ENCODE data around the gene GNAS. TPM values are rescaled to one million over a fixed set of nuclear protein-coding genes. Genes with fewer than 3 reads are reported as not detected.
"Not testable (repeated sequence)": the region's sequence is repeated elsewhere in the genome, so short reads cannot be mapped to it uniquely, and the experiment has no call there.

Gene GNAS
- polyA plus RNA-seq, 1 experiment, result 1,537 TPM

DNA sequence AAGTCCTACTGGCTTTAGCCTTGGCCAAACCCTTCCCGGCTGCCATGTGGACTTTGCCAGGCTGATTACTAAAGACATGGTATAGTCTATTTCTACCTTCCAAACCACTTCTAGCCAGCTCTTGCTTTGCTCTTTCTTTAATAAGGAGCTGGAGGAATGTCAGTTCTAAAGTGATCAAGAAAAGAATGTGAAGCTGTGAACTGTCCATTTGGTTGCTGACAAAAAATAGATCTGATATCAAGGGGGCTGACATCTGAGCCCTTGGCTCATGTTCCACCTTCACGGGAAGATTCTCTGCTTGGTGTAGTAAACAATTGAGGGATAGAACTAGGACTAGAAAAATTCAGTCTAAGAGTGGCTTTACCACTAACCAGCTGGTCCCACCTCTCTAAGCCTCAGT is 24.4 kb upstream of the GNAS start:
- no peak for DNase-seq (ENCODE audit: low read depth)
- Histone ChIP-seq H3K27me3 (ENCODE audit: control insufficient read depth, insufficient read depth, low read length) (no peaks in the 10 kb centered on the region), H3K36me3 (ENCODE audit: control insufficient read depth, insufficient read depth, low read length) (no peaks in the 10 kb centered on the region), H3K4me3 (ENCODE audit: low read depth, low read length) (no peak overlapping the region)
- TF ChIP-seq, protein P1, sequence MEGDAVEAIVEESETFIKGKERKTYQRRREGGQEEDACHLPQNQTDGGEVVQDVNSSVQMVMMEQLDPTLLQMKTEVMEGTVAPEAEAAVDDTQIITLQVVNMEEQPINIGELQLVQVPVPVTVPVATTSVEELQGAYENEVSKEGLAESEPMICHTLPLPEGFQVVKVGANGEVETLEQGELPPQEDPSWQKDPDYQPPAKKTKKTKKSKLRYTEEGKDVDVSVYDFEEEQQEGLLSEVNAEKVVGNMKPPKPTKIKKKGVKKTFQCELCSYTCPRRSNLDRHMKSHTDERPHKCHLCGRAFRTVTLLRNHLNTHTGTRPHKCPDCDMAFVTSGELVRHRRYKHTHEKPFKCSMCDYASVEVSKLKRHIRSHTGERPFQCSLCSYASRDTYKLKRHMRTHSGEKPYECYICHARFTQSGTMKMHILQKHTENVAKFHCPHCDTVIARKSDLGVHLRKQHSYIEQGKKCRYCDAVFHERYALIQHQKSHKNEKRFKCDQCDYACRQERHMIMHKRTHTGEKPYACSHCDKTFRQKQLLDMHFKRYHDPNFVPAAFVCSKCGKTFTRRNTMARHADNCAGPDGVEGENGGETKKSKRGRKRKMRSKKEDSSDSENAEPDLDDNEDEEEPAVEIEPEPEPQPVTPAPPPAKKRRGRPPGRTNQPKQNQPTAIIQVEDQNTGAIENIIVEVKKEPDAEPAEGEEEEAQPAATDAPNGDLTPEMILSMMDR (IDR thresholded peaks at IDR 0.05; ENCODE audit: insufficient read depth, low read depth, low read length), result no peak
- ChIA-PET POLR2A (interaction anchor here (0.5 kb wide), 1 partner anchor 16 kb away, joined by 3 read pairs; no protein-coding TSS in a partner anchor), CTCF (no interaction called here)

DNA sequence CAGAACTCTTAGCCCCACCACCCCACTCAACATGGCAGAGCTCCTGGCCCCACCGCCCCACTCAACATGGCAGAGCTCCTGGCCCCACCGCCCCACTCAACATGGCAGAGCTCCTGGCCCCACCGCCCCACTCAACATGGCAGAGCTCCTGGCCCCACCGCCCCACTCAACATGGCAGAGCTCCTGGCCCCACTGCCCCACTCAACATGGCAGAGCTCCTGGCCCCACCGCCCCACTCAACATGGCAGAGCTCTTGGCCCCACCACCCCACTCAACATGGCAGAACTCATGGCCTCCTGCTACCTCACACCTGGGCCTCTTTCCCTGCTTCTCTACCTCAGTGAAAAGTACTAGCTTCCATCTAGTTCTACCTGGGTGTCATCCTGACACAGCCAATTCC is 23.7 kb upstream of the GNAS start:
- POLR2A ChIA-PET, result interaction anchor here (0.5 kb wide), 1 partner anchor 15 kb away, joined by 3 read pairs; no protein-coding TSS in a partner anchor
- H3K4me3 ChIP-seq (ENCODE audit: low read depth, low read length), result not testable (repeated sequence)

DNA sequence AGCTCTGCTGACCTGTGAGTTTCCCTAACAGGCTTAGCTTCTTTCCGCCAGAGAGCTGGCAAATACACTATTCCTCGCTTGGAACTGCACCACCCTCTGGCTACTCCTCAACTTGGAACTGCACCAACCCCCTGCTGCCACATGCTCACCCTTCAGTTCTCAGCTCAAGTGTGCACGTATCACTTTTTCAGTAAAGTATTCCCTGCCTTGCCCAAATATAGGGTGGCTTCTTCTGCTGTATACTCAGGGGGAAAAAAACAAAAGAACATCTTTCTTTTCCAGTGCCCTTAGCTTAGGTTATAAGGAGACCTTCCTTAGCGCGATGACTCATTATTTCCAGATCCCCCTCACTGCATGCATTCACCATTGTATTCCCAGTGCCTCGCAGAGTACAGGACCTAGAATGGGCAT is 23.0 kb upstream of the GNAS start:
- TF ChIP-seq, protein P1 (IDR thresholded peaks at IDR 0.05; ENCODE audit: insufficient read depth, low read depth, low read length), result no peak
- CTCF ChIA-PET, result no interaction called here
- POLR2A ChIA-PET, result no interaction called here
- DNase-seq (ENCODE audit: low read depth), result no peak
- H3K36me3 ChIP-seq (ENCODE audit: control insufficient read depth, insufficient read depth, low read length), result peaks cover 3% of the 10 kb centered on the region; the same call in 1 of the 2 replicates
- no peak overlapping the region for H3K4me3 ChIP-seq (ENCODE audit: low read depth, low read length)
- no peaks in the 10 kb centered on the region for H3K27me3 ChIP-seq (ENCODE audit: control insufficient read depth, insufficient read depth, low read length)

More for the DNA sequence above, 23.7 kb upstream of the GNAS start:
- H3K27me3 ChIP-seq (ENCODE audit: control insufficient read depth, insufficient read depth, low read length); H3K36me3 ChIP-seq (ENCODE audit: control insufficient read depth, insufficient read depth, low read length); CTCF ChIA-PET; DNase-seq (ENCODE audit: low read depth): not testable (repeated sequence)

DNA sequence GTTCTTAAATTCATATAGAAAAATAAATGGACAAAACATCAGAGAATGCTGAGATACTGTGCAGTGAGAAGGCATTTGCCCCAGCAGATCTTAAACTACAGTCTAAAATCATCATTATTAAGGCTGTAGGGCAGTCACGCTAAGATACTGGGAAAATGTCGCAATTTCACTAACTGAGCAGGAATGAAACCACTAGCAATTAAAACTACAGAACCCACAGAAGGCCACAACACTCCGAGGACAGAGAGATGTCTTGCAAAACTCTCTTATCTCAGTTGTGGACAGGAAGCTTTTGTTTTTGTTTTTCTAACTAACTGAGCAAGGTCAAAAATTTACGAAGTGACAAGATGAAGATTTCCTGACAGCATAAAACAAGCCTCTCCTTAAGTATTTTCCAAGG is 20.1 kb upstream of the GNAS start:
- TF ChIP-seq, protein P1 (IDR thresholded peaks at IDR 0.05; ENCODE audit: insufficient read depth, low read depth, low read length), result no peak
- Histone ChIP-seq H3K36me3 (ENCODE audit: control insufficient read depth, insufficient read depth, low read length) (peaks cover 3% of the 10 kb centered on the region; the same call in 1 of the 2 replicates), H3K4me3 (ENCODE audit: low read depth, low read length) (no peak overlapping the region), H3K27me3 (ENCODE audit: control insufficient read depth, insufficient read depth, low read length) (no peaks in the 10 kb centered on the region)
- DNase-seq (ENCODE audit: low read depth), result no peak
- ChIA-PET POLR2A (no interaction called here), CTCF (no interaction called here)

DNA sequence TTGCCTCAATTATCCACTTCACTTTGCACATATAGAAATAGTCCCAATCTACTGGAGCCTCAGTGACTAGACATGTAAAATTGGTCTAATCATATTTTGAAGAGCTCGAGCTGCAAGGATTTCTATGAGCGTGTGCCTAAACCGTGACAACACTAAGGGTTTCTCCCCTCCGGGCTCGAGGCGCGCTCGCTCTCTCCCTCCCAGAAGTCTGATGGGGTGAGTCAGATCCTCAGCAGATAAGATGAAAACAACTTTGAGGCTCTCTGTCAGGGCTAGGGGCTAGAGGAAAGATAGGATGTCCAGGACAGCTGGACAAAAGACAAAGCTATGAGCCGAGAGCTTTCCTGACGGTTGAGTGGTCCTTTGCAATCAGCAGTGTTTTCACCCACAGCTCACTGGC is 18.6 kb upstream of the GNAS start:
- TF ChIP-seq, protein P1 (IDR thresholded peaks at IDR 0.05; ENCODE audit: insufficient read depth, low read depth, low read length), result no peak
- no peak for DNase-seq (ENCODE audit: low read depth)
- POLR2A ChIA-PET, result no interaction called here
- Histone ChIP-seq H3K27me3 (ENCODE audit: control insufficient read depth, insufficient read depth, low read length) (no peaks in the 10 kb centered on the region), H3K36me3 (ENCODE audit: control insufficient read depth, insufficient read depth, low read length) (peaks cover 3% of the 10 kb centered on the region; the same call in 1 of the 2 replicates), H3K4me3 (ENCODE audit: low read depth, low read length) (no peak overlapping the region)
- CTCF ChIA-PET, result interaction anchor here (1.0 to 1.3 kb wide), 2 partner anchors 13 to 19 kb away, joined by 3 read pairs; partner anchors contain the start of gene GNAS

DNA sequence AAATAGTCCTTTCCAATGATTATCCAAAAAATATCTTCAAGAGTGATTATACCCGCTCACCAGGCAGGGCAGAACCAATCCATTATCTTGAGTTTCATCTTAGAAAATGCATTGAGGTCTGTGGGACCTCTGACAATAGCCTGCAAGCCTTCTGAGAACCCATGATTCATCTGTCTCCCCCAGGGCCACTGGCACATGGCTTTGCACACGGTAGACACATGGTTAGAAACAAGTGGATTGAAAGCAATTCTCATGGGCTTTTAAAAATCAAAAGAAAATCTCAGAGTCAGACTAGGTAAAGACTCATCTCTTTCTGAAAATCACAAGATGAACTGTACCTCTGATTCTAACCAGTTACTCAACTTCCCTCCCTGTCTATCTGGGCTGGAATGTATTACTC is 17.3 kb upstream of the GNAS start:
- H3K36me3 ChIP-seq (ENCODE audit: control insufficient read depth, insufficient read depth, low read length), result peaks cover 3% of the 10 kb centered on the region; the same call in 1 of the 2 replicates
- peaks cover 2% of the 10 kb centered on the region for H3K27me3 ChIP-seq (ENCODE audit: control insufficient read depth, insufficient read depth, low read length)
- H3K4me3 ChIP-seq (ENCODE audit: low read depth, low read length), result no peak overlapping the region
- POLR2A ChIA-PET, result no interaction called here
- CTCF ChIA-PET, result interaction anchor here (1.3 kb wide), 1 partner anchor 12 kb away, joined by 3 read pairs; no protein-coding TSS in a partner anchor
- no peak for DNase-seq (ENCODE audit: low read depth)
- TF ChIP-seq, protein P1 (IDR thresholded peaks at IDR 0.05; ENCODE audit: insufficient read depth, low read depth, low read length), result no peak

All from BJ (cell line).